Measurements from ENCODE around the gene CBFA2T3. TPM values are rescaled to one million over a fixed set of nuclear protein-coding genes. Genes with fewer than 3 reads are reported as not detected.
A peak's percentile ranks its signal among the peaks of the same experiment; 100 is the strongest.
"Not testable (repeated sequence)": the region's sequence is repeated elsewhere in the genome, so short reads cannot be mapped to it uniquely, and the experiment has no call there.

CBFA2T3 gene
- total RNA-seq, 6 experiments from 2014 or later, result 2.5 to 9.8 (median 4.2) TPM

DNA sequence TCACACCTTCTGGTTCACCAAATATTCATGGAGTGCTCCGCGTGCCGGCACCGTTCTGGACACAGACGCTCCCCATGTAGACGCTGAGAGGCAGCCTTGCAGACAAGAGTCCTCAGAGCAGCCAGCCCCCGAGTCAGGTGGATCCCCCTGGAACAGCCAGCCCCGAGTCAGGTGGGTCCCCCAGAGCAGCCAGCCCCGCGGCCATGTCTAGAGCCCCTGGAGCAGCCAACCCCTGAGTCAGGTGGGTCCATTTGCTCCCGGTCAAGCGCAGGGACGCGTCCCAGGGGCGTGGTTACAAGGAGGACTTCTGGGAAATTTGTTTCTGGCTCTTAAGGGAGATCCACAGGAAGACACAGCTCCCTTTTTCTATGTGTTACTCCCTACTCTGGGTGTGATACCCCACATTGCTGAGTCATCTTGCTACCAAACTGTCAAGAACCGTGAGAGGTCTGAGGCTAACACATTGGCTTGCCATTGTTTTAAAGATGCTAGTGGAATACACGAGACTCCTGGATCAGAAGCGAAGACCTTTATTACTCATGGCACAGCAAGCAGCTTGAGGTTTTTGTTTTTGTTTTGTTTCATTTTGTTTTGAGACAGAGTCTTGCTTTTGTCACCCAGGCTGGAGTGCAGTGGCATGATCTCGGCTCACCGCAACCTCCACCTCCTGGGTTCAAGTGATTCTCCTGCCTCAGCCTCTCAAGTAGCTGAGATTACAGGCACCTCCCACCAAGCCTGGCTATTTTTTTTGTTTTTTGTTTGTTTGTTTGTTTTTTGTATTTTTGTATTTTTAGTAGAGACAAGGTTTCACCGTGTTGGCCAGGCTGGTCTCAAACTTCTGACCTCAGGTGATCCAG, 43.3 kb upstream of the CBFA2T3 start:
- no peak for ATAC-seq
- H3K27ac ChIP-seq, result no peak overlapping the region
- H3K9me3 ChIP-seq, result no peaks in the 10 kb centered on the region
- H3K27me3 ChIP-seq, result no peaks in the 10 kb centered on the region
- H3K4me3 ChIP-seq, result no peak overlapping the region
- WGBS (ENCODE audit: insufficient coverage, low coverage, low lambda C conversion rate, missing lambda C conversion rate), result 66% methylated on average over 16 of the region's 21 CpGs
- intact Hi-C loops (cut with DNase I), result no loop called here
- no peaks in the 10 kb centered on the region for H3K36me3 ChIP-seq
- DNase-seq, result peak in 2 of 3 donors; percentile 14 to 35
- H3K4me1 ChIP-seq, result no peaks in the 10 kb centered on the region
- TF ChIP-seq, protein P1, sequence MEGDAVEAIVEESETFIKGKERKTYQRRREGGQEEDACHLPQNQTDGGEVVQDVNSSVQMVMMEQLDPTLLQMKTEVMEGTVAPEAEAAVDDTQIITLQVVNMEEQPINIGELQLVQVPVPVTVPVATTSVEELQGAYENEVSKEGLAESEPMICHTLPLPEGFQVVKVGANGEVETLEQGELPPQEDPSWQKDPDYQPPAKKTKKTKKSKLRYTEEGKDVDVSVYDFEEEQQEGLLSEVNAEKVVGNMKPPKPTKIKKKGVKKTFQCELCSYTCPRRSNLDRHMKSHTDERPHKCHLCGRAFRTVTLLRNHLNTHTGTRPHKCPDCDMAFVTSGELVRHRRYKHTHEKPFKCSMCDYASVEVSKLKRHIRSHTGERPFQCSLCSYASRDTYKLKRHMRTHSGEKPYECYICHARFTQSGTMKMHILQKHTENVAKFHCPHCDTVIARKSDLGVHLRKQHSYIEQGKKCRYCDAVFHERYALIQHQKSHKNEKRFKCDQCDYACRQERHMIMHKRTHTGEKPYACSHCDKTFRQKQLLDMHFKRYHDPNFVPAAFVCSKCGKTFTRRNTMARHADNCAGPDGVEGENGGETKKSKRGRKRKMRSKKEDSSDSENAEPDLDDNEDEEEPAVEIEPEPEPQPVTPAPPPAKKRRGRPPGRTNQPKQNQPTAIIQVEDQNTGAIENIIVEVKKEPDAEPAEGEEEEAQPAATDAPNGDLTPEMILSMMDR (IDR thresholded peaks at IDR 0.05), result no peak
- TF ChIP-seq POLR2A (IDR thresholded peaks at IDR 0.05), result no peak

DNA sequence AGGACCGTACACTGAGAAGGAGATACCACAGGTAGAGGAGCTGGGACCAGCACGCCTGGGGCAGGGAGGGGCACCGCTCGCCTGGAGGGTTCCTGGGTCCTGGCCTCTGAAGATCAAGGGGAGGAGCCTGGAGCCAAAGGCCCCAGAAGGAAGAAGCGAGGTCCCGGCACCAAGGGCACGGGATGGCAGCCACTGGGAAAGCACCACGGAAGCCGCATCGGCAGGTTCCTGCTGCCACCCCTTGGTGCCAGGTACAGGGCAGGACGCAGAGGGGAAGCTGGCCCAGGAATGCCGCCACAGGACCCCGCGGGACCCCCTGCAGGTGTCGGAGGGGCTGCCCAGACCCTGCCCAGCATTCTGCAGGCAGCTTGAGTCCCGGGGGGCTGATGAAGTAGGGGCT, 42.5 kb upstream of the CBFA2T3 start:
- ATAC-seq (no peak), DNase-seq (peak in 2 of 3 donors; percentile 13 to 33)
- no peak overlapping the region for H3K27ac ChIP-seq
- H3K27me3 ChIP-seq, result no peaks in the 10 kb centered on the region
- no peaks in the 10 kb centered on the region for H3K9me3 ChIP-seq
- H3K4me1 ChIP-seq, result no peaks in the 10 kb centered on the region
- no peak for TF ChIP-seq POLR2A (IDR thresholded peaks at IDR 0.05)
- TF ChIP-seq, protein P1 (IDR thresholded peaks at IDR 0.05), result no peak
- intact Hi-C loops (cut with DNase I), result loop anchor here in 1 of 2 donors (10.0 kb wide), 1 partner anchor 145 kb away; no protein-coding TSS in a partner anchor
- H3K4me3 ChIP-seq, result no peak overlapping the region
- WGBS (ENCODE audit: insufficient coverage, low coverage, low lambda C conversion rate, missing lambda C conversion rate), result 53% methylated on average over 10 of the region's 16 CpGs
- H3K36me3 ChIP-seq, result no peaks in the 10 kb centered on the region

DNA sequence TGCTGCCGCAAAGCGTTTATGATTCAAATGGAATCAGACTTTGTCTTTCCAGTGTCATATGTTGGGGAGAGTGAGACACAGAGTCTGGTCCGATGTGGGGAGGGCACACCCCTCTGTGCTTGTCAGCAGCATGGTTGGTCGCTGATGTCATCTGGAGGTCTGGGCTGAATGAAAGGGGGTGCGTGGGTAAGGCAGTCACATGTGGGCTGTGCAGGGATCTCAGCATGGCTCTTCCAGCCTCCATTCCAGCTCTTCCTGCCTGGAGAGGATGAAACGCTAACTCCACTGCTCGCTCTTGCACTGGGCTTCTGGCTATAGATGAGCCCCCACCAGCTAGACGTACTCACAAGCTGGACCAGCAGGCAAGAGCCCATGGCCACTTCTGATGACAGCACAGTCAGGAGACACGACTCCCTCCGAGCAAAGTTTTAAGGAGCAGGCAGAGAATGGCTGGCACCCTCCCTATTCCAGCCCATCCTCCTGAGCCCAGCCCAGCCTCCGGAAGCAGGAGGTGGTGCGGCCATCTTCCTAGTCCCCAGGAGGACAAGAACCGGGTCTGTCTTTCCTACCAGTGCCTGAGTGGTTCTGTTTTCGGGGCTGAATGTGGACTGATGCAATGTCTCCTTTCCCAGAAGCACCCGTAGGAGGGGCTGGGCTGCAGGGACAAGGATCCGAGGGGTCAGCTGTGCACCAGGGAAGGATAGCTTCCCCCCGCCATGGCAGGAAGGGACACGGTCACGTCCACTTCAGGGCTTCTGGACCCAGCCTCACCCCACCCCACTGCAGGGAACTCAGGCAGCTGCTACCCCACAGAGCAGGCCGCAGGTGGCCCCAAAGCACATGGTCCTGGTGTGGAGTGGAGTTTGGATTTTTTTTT, 41.5 kb upstream of the CBFA2T3 start:
- Histone ChIP-seq H3K9me3 (no peaks in the 10 kb centered on the region), H3K27ac (no peak overlapping the region), H3K27me3 (no peaks in the 10 kb centered on the region), H3K4me3 (no peak overlapping the region), H3K36me3 (no peaks in the 10 kb centered on the region), H3K4me1 (no peaks in the 10 kb centered on the region)
- no peak for ATAC-seq
- intact Hi-C loops (cut with DNase I), result loop anchor here in 1 of 2 donors (10.0 kb wide), 1 partner anchor 146 kb away; no protein-coding TSS in a partner anchor
- DNase-seq, result peak in 2 of 3 donors; percentile 3 to 25
- TF ChIP-seq POLR2A (IDR thresholded peaks at IDR 0.05), result no peak
- TF ChIP-seq, protein P1 (IDR thresholded peaks at IDR 0.05), result no peak
- 80% methylated on average over 5 of the region's 20 CpGs for whole genome bisulfite sequencing (ENCODE audit: insufficient coverage, low coverage, low lambda C conversion rate, missing lambda C conversion rate)

DNA sequence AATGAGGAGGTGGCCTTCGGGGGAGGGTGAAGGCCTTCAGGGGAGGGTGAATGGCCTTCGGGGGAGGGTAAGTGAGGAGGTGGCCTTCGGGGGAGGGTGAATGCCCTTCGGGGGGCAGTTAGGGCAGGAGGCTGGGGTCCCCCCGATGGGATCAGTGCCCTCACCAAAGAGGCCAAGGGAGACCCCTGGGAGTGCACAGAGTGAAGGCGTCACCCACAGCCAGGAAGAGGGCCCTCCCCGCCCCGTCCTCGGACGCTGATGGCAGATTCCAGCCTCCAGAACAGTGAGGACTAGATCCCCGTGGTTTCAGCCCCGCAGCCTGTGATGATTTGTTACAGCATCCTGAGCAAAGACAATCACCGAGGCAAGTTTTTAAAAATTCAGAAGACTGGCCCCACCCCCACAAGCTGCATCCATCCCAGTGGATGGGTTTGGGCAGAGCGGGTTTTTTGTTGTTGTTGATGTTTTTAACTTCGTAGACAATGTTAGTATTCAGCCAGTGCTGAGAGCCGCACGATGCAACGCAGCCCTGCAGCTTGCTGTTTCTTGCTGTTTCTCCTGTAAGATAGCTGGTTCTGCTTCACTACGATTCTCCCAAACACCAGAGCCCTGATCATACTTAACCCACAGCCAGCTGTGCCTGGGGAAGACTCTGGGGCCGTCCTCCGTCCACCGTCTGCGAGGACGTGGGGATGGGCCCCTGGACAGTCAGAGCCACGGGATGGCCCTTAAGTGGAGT, 40.7 kb upstream of the CBFA2T3 start:
- Histone ChIP-seq H3K27ac (no peak overlapping the region), H3K4me1 (no peaks in the 10 kb centered on the region), H3K4me3 (no peak overlapping the region), H3K27me3 (no peaks in the 10 kb centered on the region), H3K36me3 (no peaks in the 10 kb centered on the region), H3K9me3 (no peaks in the 10 kb centered on the region)
- intact Hi-C loops (cut with DNase I), result loop anchor here in 1 of 2 donors (10.0 kb wide), 1 partner anchor 147 kb away; no protein-coding TSS in a partner anchor
- DNase-seq (peak in 1 of 3 donors; percentile 37), ATAC-seq (no peak)
- 60% methylated on average over 10 of the region's 25 CpGs for WGBS (ENCODE audit: insufficient coverage, low coverage, low lambda C conversion rate, missing lambda C conversion rate)
- TF ChIP-seq POLR2A (IDR thresholded peaks at IDR 0.05), result no peak
- TF ChIP-seq, protein P1 (IDR thresholded peaks at IDR 0.05), result no peak

DNA sequence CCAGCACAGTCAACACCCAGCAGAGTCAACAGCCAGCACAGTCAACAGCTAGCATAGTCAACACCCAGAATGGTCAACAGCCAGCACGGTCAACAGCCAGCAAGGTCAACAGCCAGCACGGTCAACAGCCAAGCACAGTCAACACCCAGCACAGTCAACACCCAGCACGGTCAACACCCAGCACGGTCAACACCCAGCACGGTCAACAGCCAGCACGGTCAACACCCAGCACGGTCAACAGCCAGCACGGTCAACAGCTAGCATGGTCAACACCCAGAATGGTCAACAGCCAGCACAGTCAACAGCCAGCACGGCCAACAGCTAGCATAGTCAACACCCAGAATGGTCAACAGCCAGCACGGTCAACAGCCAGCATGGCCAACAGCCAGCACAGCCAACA, 39.6 kb upstream of the CBFA2T3 start:
- not testable (repeated sequence) for H3K4me1 ChIP-seq, H3K9me3 ChIP-seq, ATAC-seq, H3K27ac ChIP-seq, H3K4me3 ChIP-seq, H3K27me3 ChIP-seq, H3K36me3 ChIP-seq
- DNase-seq, result peak in 1 of 3 donors; percentile 15
- no CpG with 5 or more reads among the region's 10 CpGs for WGBS (ENCODE audit: insufficient coverage, low coverage, low lambda C conversion rate, missing lambda C conversion rate)
- intact Hi-C loops (cut with DNase I), result loop anchor here in 1 of 2 donors (10.0 kb wide), 1 partner anchor 148 kb away; no protein-coding TSS in a partner anchor
